ENCODE measurements around the gene RAB1B. TPM values are rescaled to one million over a fixed set of nuclear protein-coding genes. Genes with fewer than 3 reads are reported as not detected.

RAB1B gene
- total RNA-seq, 1 donor from 2014 or later = 152 TPM

GRCh38 chr11:66288671-66289547 lies 20.5 kb downstream of the RAB1B start, which contains the start of gene YIF1A:
YIF1A (minus strand) TSS chr11:66289143; CDS start chr11:66288985, 158 bp downstream.
- TF ChIP-seq, protein P1, sequence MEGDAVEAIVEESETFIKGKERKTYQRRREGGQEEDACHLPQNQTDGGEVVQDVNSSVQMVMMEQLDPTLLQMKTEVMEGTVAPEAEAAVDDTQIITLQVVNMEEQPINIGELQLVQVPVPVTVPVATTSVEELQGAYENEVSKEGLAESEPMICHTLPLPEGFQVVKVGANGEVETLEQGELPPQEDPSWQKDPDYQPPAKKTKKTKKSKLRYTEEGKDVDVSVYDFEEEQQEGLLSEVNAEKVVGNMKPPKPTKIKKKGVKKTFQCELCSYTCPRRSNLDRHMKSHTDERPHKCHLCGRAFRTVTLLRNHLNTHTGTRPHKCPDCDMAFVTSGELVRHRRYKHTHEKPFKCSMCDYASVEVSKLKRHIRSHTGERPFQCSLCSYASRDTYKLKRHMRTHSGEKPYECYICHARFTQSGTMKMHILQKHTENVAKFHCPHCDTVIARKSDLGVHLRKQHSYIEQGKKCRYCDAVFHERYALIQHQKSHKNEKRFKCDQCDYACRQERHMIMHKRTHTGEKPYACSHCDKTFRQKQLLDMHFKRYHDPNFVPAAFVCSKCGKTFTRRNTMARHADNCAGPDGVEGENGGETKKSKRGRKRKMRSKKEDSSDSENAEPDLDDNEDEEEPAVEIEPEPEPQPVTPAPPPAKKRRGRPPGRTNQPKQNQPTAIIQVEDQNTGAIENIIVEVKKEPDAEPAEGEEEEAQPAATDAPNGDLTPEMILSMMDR (conservative IDR thresholded peaks at IDR 0.05; ENCODE audit: low read depth, low read length) = no peak
- peak; percentile 93 for DNase-seq (ENCODE audit: low read depth)
- peak within 1 kb of the TSS; percentile 94 for H3K4me3 ChIP-seq (ENCODE audit: low read depth, low read length)

- H3K4me3 ChIP-seq (ENCODE audit: low read depth, low read length) = peak overlapping the region; percentile 94
- no peak for DNase-seq (ENCODE audit: low read depth)
Observed at GRCh38 chr11:66289548-66290329, 21.3 kb downstream of the RAB1B start.

GRCh38 chr11:66290330-66290621 lies 21.8 kb downstream of the RAB1B start:
- no peak for DNase-seq (ENCODE audit: low read depth)
- TF ChIP-seq, protein P1 (conservative IDR thresholded peaks at IDR 0.05; ENCODE audit: low read depth, low read length) = no peak
- no peak overlapping the region for H3K4me3 ChIP-seq (ENCODE audit: low read depth, low read length)

More at GRCh38 chr11:66289548-66290329, 21.3 kb downstream of the RAB1B start:
- TF ChIP-seq, protein P1 (conservative IDR thresholded peaks at IDR 0.05; ENCODE audit: low read depth, low read length) = no peak

- DNase-seq (ENCODE audit: low read depth) = no peak
- TF ChIP-seq, protein P1 (conservative IDR thresholded peaks at IDR 0.05; ENCODE audit: low read depth, low read length) = no peak
- H3K4me3 ChIP-seq (ENCODE audit: low read depth, low read length) = no peak overlapping the region
Observed at GRCh38 chr11:66291303-66291705, 22.9 kb downstream of the RAB1B start.

- peak within 1 kb of the TSS; percentile 36 for H3K4me3 ChIP-seq (ENCODE audit: low read depth, low read length)
- no peak for DNase-seq (ENCODE audit: low read depth)
- TF ChIP-seq, protein P1 (conservative IDR thresholded peaks at IDR 0.05; ENCODE audit: low read depth, low read length) = no peak
Observed at GRCh38 chr11:66291706-66292542, 23.5 kb downstream of the RAB1B start, which contains the start of gene TMEM151A. TMEM151A (plus strand) TSS chr11:66291894; CDS start chr11:66292014, 120 bp downstream.

GRCh38 chr11:66292543-66293332 lies 24.3 kb downstream of the RAB1B start:
- TF ChIP-seq, protein P1 (conservative IDR thresholded peaks at IDR 0.05; ENCODE audit: low read depth, low read length) = no peak
- DNase-seq (ENCODE audit: low read depth) = no peak
- H3K4me3 ChIP-seq (ENCODE audit: low read depth, low read length) = no peak overlapping the region
